ENCODE data around the gene RNF121.

Gene RNF121

DNA sequence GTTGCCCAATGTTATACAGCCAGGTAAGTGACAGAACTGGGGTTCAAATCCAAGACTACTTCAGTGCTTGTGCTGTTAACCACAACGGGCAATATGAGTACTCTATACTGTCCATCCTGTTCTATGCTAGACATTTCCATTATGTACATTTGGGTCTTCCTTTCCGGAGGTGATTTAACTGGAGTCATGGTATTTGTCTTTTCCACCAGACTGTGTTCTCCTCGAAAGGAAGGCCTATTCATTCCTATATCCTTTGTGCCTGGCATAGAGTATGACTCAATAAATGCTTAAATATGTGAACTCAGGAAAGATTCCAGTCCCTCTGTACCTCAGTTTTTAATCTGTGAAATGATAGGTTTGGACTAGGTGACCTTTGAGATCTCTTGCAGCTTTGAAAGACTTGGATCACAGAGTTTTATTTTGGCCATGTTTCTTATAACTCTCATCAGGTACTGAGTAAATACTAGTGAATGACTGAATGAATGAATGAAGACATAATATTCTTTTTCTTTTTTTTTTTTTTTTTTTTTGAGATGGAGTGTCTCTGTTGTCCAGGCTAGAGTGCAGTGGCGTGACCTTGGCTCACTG lies 6.6 kb downstream of the RNF121 start:
- DNase-seq (ENCODE audit: low read depth): no peak

DNA sequence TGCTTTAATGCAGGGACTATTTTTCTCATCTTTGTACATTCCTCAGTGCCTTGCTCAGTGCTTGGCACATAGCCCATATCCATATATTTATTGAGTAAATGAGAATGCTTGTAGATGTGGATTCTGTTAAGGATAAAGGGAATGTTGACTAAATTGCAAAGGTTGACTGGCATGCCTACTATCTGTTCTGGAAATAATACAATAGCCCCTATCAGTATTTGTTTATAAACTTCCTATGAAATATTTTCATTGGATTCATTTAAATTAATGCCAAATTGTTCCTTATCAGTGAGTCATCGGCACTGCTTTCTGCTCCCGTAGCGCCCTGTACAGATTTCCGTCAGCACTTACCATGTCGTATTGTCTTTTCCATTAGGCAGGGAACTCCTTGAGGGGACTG lies 8.0 kb downstream of the RNF121 start:
- no peak for DNase-seq (ENCODE audit: low read depth)

DNA sequence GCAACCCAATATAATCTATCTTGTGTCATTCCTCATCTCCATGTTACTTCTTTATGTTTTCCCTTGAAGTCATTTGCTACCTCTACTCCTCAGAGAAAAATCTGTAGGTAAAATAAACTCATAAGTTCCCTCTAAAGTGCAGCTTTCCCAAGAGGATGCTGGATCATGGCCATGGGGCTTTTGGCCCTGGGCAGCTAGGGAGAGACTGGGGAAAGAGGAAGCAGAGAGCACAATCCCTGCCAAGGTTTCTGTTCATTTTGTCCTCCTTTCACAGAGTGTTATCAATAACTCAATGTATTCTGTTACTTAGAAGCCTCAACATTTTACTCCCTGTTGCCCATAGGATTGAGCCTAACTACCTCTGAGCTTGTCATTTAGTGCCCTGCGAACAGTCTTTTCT lies 9.0 kb downstream of the RNF121 start:
- no peak for DNase-seq (ENCODE audit: low read depth)

DNA sequence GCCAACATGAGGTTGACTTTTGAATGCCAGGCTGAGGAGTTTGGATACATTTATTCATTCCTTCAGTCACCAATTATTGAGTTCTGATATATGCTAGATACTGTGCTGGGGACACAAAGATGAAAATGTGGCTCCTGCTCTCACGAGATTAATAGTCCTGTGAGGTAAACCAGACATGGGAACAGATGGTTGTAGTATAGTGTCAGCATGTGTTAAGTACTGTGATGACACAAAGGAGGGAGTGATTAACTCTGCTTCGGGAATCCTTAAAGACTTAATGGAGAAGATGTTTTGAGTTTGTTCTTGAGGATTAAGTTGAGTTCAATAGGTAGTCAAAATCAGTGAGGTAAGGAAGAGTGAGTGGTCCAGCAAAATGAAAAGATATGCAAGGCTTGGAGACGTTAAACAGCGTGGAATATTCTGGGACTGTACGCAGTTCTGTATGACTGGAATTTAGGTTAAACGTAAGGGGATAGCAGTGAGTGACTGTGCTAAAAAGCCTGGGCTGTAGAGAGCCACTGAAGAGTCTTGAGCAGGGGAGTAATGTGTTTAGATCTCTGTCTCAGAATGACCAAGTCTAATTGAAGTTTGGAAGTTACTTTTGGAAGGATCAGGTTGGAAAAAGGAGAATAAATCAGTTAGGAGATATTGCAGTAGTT lies 11.8 kb downstream of the RNF121 start:
- DNase-seq (ENCODE audit: low read depth): no peak

DNA sequence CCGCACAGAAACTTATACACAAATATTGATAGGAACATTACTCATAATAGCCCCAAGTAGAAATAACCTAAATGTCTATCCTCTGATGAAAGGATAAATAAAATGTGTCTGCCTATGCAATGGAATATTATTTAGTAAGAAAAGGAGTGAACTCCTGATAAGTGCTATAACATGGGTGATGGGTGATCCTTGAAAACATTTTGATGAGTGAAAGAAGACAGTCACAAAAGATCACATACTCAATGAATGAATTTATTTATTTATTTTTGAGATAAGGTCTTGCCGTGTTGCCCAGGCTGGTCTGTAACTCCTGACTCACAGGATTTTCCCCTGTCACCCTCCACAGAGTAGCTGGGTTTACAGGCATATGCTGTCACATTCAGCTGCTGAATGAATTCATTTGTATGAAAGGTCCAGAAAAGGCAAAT lies 17.3 kb downstream of the RNF121 start:
- no peak for DNase-seq (ENCODE audit: low read depth)

DNA sequence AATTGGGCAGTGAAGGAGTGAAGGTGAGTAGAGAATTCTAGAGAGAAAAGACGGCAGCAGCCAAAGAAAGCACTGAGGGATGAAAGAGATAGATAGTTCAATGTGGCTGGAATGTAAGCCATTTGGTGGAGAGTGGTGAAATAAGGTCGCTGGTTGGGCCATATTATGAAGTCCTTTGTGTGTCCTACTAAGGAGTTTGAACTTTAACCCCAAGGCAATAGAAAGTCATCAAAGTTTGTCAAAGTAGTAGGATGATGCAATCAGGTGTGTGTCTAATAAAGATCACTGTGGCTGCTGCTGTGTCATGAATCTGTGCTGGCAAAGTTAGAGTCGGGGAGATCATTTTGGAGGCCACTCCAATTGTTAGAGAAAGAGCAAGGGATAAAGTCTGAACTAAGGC lies 18.7 kb downstream of the RNF121 start:
- DNase-seq (ENCODE audit: low read depth): no peak

DNA sequence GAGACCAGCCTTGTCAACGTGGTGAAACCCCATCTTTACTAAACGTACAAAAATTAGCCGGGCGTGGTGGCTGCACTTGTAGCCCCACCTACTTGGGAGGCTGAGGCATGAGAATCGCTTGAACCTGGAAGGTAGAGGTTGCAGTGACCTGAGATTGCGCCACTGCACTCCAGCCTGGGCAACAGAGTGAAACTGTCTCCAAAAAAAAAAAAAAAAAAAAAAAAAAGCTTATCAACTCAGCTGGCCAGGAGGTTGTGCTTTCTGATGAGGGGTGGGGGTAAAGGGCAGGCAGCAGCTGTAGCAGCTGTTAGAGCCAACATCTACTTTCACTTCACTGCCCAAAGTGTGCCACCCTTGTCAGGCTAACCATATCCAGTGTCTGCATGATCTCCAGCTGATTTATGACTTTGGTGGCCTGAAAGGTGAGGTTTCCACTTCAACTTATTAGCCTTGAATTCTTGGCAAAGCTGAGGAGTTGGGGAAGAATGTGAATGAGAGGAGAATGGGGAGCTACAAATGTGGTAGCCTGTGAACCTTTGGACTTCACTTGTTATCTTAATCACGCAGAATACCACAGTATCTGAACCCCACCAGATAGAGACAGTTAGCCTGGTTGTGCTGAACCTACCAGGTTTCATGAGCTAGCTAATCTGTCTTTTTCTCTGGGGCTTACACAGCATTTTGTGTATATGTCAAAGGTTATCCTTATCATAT lies 19.6 kb downstream of the RNF121 start:
- no peak for DNase-seq (ENCODE audit: low read depth)

DNA sequence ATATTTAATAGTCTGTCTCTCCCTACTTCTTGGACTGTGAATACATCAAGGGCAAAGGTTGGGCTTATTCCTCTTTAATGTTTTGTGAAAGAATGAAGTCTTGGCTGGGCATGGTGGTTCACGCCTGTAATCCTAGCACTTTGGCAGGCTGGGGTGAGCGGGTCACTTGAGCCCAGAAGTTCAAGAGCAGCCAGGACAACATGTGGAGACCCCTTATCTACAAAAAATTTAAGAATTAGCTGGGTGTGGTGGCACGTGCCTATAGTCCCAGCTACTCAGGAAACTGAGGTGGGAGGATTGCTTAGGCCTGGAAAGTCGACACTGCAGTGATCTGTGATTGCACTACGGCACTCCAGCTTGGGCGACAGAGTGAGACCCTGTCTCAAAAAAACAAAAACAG lies 20.2 kb downstream of the RNF121 start:
- no peak for DNase-seq (ENCODE audit: low read depth)

DNA sequence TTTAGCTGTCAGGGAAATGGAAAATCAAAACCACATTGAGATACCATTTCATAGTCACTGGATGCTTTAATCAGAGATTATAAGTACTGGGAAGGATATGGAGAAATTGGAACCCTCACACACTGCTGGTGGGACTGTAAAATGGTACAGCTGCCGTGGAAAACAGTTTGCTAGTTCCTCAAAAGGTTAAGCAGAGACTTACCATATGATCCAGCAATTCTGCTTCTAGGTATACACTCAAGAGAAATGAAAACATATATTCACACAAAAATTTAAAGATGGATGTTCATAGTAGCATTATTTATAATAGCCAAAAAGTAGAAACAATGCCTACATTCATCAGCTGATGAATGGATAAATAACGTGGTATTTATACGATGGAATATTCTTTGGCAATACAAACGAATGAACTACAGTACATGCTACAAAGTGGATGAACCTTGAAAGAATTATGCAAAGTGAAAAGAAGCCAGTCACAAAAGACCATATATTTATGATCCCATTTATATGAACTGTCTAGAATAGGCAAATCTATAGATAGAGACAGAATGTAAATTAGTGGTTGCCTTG lies 23.0 kb downstream of the RNF121 start:
- no peak for DNase-seq (ENCODE audit: low read depth)

DNA sequence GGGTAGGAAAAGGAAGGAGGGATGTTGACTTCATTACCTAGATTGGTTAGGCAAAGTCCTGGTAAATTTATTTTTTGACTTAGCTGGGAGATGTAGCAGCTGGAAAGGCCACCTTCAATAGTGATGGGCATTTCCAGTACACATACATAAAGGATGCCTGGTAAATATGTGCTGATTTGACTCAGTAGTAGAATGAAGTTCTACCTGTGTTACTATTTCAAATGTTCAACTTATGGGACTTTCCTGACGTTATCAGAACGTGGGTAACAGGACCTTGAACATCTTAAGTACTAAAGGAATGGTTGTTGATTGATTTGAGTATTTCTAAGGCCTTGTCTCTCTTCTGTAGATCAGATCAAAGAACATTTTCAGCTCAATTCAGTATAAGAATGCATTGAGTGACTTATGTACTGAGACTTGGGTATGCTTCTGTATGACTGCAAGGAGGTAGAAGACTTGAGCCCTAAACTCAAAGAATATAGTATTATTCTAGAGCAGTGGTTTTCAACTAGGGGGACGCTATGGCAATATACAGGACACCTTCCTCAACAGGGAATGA lies 27.1 kb downstream of the RNF121 start:
- no peak for DNase-seq (ENCODE audit: low read depth)

DNA sequence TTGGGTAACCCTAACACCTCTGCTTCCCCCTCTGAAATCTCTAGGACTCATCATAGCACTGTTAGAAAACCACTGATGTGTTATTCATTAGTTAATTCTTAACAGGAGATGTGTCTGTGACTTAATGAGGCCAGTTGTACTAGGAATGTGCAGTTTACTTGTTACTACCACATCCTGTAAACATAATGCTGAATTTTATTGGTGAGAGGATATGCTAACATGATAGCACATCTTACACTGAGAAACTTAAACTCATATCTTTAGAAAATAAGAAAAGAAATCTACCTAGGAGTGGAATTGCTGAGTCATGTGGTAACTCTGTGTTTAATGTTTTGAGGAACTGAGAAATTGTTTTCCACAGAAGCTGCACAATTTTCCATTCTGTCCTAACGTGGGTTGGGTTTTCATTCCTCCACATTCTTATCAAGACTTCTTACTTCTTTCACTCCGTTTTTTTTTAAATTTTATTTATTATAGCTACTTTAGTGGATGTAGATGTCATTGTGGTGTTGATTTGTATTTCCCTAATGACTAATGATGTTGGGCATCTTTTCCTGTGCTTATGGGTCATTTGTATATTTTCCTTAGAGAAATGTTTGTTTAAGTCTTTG lies 33.7 kb downstream of the RNF121 start:
- DNase-seq (ENCODE audit: low read depth): no peak

DNA sequence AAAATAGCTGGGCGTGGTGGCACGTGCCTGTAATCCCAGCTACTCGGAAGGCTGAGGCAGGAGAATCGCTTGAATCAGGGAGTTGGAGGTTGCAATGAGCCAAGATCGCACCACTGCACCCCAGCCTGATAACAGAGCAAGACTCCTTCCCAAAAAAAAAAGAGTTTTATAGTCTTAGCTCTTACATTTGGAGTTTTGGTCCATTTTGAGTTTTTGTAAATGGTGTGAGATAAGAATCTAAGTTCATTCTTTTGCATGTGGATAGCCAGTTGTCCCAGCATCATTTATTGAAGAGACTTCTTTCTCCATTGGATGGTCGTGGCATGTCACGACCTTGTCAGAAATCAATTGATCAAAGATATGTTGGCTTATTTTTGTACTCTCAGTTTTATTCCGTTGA lies 34.6 kb downstream of the RNF121 start:
- DNase-seq (ENCODE audit: low read depth): no peak

DNA sequence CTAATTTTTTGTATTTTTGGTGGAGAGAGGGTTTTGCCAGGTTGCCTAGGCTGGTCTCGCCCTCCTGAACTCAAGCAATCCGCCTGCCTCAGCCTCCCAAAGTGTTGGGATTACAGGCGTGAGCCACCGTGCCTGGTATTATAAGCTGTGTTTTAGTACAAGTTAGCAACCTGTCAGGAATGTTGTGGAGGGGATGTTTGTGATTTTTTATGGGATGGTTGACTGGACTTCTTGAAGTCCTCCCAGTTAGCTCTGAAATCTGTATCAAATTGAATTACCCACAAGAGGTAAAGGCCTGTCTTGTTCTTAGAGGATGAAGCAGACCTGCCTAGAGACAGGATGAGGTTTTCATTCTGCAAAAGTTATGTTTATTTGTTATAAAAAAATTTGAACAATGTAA lies 35.8 kb downstream of the RNF121 start:
- no peak for DNase-seq (ENCODE audit: low read depth)

DNA sequence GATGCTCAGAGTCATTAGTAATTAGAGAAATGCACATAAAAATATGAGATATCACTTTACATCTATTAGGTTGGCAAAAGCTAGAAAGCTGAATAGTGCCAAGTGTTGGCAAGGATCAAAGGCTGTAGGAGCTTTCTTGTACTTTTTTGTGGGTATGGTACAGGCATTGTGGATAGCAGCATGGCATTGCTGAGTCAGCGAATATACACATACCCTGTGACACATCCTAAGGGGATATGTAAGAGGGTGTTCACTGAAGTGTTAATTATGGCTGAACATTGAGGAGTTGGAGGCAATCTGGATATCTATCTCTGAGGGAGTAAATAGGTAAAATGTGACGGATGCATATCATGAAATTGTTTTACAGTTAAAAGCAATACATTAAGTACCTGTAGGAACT lies 42.8 kb downstream of the RNF121 start:
- no peak for DNase-seq (ENCODE audit: low read depth)

DNA sequence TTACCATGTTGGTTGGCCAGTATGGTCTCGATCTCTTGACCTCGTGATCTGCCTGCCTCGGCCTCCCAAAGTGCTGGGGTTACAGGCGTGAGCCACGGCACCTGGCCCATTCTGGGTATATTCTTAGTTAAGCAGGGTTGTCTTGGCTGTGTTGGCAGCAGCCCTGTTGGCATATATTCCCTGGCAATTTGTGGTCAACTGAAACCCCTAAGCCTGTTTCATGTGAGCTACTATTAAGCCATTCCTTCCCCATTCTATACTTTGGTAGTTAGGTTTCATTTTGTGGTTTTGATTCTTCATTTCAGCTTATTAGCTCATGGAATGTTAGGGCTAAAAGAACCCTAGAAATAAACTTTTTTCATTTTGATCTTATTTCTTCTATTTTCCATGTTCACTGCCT lies 47.7 kb downstream of the RNF121 start:
- no peak for DNase-seq (ENCODE audit: low read depth)

DNA sequence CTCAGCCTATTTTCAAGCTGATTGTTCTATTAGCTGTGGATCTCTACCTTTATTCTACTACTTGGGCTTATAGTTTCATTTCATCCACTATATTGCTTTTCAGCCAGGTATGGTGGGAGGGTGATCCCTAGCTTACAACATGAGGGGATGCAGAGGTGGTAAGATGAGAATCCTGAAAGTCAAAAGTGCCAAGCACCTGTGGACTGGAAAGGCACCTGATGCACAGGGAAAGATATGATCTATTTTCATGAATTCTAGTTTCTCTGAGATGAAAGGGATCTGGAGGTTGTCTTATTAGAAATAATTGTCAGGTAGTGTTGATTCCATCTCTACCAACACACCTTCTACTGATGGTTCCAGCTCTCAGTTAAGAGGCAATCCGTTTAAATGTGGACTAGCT lies 48.2 kb downstream of the RNF121 start:
- no peak for DNase-seq (ENCODE audit: low read depth)

DNA sequence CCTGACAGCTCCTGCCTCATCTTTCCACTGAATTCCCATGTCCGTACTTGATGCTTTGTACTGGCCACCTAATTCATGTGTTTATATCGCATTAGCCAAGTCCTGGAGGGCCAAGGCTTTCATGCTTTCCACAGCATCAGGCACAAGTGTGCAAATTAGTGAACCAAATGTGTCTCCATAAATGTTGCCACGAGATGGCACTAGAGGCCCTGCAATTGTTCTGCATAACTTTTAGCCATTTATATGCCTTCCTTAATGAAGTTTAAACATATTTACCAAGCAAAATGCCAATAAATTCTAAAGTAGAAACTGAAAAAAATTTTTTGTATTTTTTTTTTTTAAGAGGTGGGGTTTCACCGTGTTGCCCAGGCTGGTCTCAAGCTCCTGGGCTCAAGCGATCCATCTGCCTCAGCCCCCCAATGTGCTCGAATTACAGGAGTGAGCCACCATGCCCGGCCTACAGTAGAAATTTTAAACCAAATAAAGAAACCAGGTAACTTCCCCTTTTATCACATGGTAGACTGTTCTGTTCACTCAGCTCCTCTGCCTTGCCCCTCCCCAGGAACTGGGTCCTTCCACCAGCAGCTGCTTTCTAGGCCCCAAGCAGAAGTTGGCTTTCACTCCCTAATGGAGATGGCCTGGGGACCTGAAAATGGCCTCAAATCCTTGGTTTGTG lies 49.0 kb downstream of the RNF121 start:
- peak; percentile 26 for DNase-seq (ENCODE audit: low read depth)

DNA sequence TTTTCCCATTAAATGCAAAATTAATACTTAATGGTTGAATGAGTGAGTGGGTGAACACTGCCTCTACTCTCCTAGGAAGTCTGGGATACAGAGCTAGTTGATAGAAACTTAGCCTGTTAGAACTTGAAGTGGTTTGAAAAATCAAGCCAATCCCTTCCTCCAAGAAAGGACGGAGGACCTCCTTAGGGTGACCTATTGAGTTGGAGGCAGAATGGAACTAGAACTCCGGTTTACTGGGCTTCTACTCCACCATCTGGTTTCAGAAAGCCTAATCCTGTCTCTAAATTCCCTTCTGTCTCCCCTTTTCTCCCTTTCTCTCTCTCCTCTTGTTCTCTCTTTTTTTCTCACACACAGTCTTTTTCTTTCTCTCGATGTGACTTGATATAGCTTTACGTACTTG lies 50.2 kb downstream of the RNF121 start:
- DNase-seq (ENCODE audit: low read depth): no peak

DNA sequence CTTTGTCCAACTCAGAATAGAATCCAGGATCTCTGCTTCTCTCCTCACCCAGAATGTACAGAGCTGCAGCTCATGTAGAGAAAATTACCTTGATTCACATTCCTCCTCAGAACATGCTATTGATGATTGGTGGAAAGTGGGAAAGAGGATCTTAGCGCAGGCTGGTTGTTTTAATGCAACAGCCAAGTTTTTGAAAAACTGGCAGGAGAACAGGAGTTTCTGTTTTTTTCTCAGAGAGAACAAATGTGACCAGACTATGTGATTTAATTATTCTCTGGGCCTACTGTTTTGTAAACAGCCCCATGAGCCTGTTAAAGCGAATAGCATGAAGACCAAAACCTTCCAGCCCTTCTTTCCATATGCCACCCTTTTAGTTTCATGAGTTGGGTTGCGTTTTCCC lies 50.8 kb downstream of the RNF121 start:
- no peak for DNase-seq (ENCODE audit: low read depth)

DNA sequence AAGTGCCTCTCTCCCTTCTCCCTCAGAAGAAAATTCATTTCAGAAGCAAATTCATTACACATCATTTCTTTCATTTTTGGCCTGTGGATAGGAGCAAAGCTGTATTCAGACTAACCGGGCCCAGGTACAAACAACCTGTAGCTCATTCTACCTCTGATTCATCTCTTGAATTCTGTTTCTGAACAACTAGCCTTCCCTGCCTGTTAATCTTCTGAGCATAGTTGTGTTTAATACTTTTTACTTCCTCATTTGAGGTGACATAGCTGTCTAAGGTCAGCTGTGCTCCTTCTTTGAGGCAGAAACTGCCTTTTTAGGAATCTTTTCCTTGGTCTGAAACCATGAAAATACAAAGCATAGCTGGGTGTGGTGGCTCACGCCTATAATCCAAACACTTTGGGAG lies 57.3 kb downstream of the RNF121 start:
- DNase-seq (ENCODE audit: low read depth): no peak

DNA sequence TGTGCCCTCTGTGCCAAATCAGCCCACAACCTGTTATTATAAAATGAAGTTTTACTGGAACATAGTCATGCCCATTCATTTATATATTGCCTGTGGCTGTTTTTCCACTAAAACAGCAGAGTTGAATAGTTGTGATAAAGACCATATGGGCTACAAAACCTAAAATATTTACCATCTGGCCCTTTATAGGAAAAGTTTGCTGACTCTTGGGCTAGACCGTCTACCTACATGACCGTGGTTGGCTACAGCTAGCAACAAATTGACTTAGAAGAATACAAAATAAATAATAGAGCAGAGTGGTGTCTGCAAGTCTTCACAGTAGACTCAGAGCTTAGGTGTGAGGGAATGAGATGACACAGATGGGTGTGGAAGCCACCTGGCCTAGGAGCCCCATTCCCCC lies 58.7 kb downstream of the RNF121 start:
- DNase-seq (ENCODE audit: low read depth): no peak

DNA sequence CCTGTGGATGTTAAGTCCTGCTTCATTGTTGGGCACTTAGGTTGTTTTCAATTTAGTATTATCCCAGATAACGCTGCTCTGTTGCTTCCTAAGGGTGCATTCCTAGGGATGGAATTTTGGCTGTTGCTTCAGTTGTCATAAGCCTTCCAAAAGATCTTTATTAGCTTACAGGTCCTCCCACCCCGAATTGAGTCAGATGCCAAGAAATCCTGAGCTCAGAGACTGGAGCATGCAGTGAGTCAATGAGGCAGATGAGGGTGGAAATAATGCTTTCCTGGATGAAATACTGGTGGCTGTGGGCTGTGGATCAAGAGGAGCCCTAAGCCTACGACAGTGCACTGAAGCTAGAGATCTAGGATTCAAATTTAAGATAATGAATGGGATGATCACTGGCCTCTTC lies 59.2 kb downstream of the RNF121 start:
- DNase-seq (ENCODE audit: low read depth): no peak

All from stimulated activated CD4-positive, alpha-beta T cell treated with anti-CD3 and anti-CD28 coated beads, Interleukin-2, amount 100 ng/mL, for 4 hours (primary cell).